Left ventricle myocardium inferior (tissue), 1 donor: ENCODE results near the gene PPM1E. TPM values are rescaled to one million over a fixed set of nuclear protein-coding genes. Genes with fewer than 3 reads are reported as not detected.
"Not testable (repeated sequence)": the region's sequence is repeated elsewhere in the genome, so short reads cannot be mapped to it uniquely, and the experiment has no call there.

Experiments
- DNase-seq: peaks from one replicate; pipeline ENCODE4 v3.0.0-alpha.2; 2020
- H3K27ac ChIP-seq: fragments of 200-600 bp; replicated peaks from 2 replicates; pipeline ENCODE4 v1.8.0; 2021
- H3K27me3 ChIP-seq: fragments of 200-600 bp; 2 replicates; pipeline ENCODE4 v1.8.0; 2021; ENCODE audit warnings: low read depth
- H3K36me3 ChIP-seq: fragments of 200-600 bp; 2 replicates; pipeline ENCODE4 v1.8.0; 2021
- H3K4me1 ChIP-seq: fragments of 200-600 bp; 2 replicates; pipeline ENCODE4 v1.8.0; 2021
- H3K4me3 ChIP-seq: fragments of 200-600 bp; 2 replicates; pipeline ENCODE4 v1.8.0; 2021; ENCODE audit warnings: mild to moderate bottlenecking, moderate library complexity
- H3K9me3 ChIP-seq: fragments of 200-600 bp; replicated peaks from 2 replicates; pipeline ENCODE4 v1.8.0; 2021
- intact Hi-C: fragments of 100-400 bp; cut with micrococcal nuclease; formaldehyde crosslinking; loops from one replicate; pipeline ENCODE4 v1.11.0; 2022
- total RNA-seq: library from RNA; stranded (reverse); fragmentation: NEBNext Ultra II Directional; extraction: Animal tissue kit (Norgen Biotek cat#: 25700); gene quantifications from one replicate; pipeline ENCODE4 v1.2.1, GENCODE V29; 2021
- TF ChIP-seq, protein P1 (sequence below): fragments of 200-600 bp; IDR thresholded peaks from 2 replicates; pipeline ENCODE4 v1.8.0; 2021; ENCODE audit warnings: antibody characterized with exemption, mild to moderate bottlenecking, borderline replicate concordance
- donor health status: DM: no; HTN: yes; CAD: no; lungs with severe emphysema.

PPM1E gene
- total RNA-seq, 1 donor from 2014 or later: 0.80 TPM

DNA sequence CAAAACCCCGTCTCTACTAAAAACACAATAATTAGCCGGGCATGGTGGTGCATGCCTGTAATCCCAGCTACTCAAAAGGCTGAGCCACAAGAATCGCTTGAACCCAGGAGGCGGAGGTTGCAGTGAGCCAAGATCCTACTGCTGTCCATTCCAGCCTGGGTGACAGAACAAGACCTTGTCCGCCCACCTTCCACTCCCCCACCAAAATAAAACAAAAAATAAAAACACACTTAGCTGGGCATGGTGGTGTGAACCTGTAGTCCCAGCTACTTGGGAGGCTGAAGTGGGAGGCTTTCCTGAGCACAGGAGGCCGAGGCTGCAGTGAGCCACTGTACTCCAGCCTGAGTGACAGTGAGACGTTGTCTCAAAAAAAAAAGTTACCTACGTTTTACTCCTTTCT is 3.2 kb downstream of the PPM1E start:
- intact Hi-C loops: no loop called here
- H3K27ac ChIP-seq: no peak overlapping the region
- no peaks in the 10 kb centered on the region for H3K36me3 ChIP-seq
- no peaks in the 10 kb centered on the region for H3K9me3 ChIP-seq
- DNase-seq: no peak
- H3K4me3 ChIP-seq: no peak overlapping the region
- H3K27me3 ChIP-seq: peaks cover 76% of the 10 kb centered on the region
- H3K4me1 ChIP-seq: peaks cover 20% of the 10 kb centered on the region
- TF ChIP-seq, protein P1, sequence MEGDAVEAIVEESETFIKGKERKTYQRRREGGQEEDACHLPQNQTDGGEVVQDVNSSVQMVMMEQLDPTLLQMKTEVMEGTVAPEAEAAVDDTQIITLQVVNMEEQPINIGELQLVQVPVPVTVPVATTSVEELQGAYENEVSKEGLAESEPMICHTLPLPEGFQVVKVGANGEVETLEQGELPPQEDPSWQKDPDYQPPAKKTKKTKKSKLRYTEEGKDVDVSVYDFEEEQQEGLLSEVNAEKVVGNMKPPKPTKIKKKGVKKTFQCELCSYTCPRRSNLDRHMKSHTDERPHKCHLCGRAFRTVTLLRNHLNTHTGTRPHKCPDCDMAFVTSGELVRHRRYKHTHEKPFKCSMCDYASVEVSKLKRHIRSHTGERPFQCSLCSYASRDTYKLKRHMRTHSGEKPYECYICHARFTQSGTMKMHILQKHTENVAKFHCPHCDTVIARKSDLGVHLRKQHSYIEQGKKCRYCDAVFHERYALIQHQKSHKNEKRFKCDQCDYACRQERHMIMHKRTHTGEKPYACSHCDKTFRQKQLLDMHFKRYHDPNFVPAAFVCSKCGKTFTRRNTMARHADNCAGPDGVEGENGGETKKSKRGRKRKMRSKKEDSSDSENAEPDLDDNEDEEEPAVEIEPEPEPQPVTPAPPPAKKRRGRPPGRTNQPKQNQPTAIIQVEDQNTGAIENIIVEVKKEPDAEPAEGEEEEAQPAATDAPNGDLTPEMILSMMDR: no peak

DNA sequence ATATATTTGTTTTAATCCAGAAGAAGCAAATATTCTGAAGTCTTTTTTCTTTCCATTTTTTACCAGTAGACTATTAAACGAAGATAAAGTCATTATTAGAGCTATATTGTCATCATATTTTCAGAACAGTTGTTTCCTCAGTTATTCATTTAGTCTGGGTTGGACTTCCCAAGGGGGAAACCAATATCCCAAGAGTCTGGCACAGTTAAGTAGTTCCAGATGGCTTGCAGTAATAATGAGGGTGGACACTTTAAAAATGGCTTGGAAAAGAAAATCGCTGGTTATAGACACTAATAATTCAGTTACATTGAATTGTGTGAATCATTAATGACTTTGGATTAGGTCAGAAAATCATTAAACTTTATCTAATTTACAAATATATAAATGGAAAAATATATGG is 3.9 kb downstream of the PPM1E start:
- Histone ChIP-seq H3K4me3 (no peak overlapping the region), H3K27me3 (peaks cover 77% of the 10 kb centered on the region), H3K4me1 (peaks cover 20% of the 10 kb centered on the region), H3K36me3 (no peaks in the 10 kb centered on the region), H3K9me3 (no peaks in the 10 kb centered on the region), H3K27ac (no peak overlapping the region)
- TF ChIP-seq, protein P1: no peak
- intact Hi-C loops: no loop called here
- no peak for DNase-seq

DNA sequence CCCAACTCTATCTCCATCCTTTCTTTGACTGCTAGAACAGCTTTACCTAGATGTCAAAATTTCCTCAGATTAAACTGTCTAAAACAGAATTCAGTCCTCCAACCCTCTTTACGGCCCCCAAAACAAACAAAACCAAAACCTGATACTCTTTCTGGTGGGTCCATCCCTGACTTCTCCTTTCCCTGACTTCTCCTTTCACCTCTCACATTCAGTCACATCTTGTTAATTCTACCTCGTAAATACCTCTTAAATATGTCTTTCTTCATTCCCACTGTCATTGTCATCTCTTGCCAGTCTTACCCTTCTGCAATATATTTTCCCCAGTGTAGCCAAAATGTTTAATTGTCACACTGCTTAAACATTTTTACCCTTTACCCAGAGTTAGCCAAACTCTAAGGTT is 4.6 kb downstream of the PPM1E start:
- Histone ChIP-seq H3K27ac (no peak overlapping the region), H3K4me1 (peaks cover 20% of the 10 kb centered on the region), H3K4me3 (no peak overlapping the region), H3K27me3 (peaks cover 75% of the 10 kb centered on the region), H3K9me3 (no peaks in the 10 kb centered on the region), H3K36me3 (no peaks in the 10 kb centered on the region)
- DNase-seq: no peak
- intact Hi-C loops: no loop called here
- TF ChIP-seq, protein P1: no peak

DNA sequence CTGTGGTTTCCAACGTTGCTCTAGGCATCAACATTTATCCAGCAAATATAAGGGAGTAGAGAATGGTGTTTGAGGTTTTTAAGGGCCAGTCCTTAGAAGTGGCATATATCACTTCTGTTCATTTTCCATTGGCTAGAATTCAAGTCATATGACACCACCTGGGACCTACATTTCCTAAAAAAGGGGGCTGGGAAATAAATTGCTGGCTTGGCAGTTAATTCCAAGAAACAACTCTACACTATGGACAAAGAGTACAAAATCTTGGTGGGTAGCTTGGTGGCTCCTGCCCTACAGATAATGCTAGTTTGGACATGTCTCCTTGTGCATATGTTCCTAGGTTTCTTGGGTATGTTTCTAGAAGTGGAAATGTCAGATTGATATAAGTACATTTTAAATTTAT is 7.6 kb downstream of the PPM1E start:
- Histone ChIP-seq H3K27ac (no peak overlapping the region), H3K4me3 (no peak overlapping the region), H3K36me3 (no peaks in the 10 kb centered on the region), H3K4me1 (no peaks in the 10 kb centered on the region), H3K27me3 (peaks cover 45% of the 10 kb centered on the region), H3K9me3 (no peaks in the 10 kb centered on the region)
- intact Hi-C loops: no loop called here
- TF ChIP-seq, protein P1: no peak
- no peak for DNase-seq

DNA sequence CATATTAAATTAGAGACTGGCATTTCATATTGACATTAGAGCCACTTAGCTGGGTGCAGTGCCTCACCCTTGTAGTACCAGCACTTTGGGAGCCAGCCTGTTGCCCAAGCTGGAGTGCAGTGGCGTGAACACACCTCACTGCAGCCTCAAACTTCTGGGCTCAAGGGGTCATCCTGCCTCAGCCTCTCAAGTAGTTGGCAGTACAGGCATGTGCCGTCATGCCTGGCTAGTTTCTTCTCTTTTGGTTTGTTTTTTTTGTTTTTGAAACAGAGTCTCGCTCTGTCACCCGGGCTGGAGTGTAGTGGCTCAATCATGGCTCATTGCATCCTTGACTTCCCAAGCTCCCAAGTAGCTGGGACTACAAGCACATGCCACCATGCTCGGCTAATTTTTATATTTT is 8.7 kb downstream of the PPM1E start:
- Histone ChIP-seq H3K27me3 (peaks cover 42% of the 10 kb centered on the region), H3K27ac (no peak overlapping the region), H3K4me1 (no peaks in the 10 kb centered on the region), H3K36me3 (no peaks in the 10 kb centered on the region), H3K9me3 (no peaks in the 10 kb centered on the region), H3K4me3 (no peak overlapping the region)
- TF ChIP-seq, protein P1: no peak
- DNase-seq: no peak
- intact Hi-C loops: no loop called here

DNA sequence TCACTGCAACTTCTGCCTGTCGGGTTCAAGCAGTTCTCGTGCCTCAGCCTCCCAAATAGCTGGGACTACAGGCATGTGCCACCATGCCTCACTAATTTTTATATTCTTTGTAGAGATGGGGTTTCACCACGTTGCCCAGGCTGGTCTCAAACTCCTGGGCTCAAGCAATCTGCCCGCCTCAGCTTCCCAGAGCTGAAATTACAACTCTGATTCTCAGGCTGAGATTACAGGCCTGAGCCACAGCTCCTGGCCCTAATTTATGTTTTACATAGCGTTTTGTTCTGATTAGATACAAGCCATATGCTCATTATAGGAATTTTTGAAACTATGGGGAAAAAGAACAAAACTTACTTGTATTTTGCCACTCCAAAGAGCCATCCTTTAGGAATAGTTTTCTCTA is 22.8 kb downstream of the PPM1E start:
- H3K27ac ChIP-seq, H3K36me3 ChIP-seq, DNase-seq, H3K27me3 ChIP-seq, H3K4me1 ChIP-seq, H3K9me3 ChIP-seq, intact Hi-C loops, H3K4me3 ChIP-seq: not testable (repeated sequence)
